ENCODE measurements around the gene COL26A1.

DNA sequence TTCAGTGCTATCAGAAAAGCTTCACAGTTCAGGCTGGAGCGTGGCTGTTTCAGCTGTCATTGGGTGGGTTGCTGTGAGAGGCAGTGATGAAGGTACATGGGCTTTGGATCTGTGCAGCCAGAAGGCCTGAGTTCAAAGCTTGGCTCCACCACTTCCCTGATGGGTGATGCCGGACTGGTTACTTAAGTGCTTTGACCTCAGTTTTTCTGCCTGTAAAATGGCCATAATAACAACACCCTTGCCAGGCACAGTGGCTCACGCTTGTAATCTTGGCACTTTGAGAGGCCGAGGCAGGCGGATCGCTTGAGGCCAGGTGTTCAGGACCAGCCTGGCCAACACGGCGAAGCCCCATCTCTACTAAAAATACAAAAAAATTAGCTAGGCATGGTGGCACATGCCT, 30.6 kb upstream of the COL26A1 start:
- TF ChIP-seq, protein P1, sequence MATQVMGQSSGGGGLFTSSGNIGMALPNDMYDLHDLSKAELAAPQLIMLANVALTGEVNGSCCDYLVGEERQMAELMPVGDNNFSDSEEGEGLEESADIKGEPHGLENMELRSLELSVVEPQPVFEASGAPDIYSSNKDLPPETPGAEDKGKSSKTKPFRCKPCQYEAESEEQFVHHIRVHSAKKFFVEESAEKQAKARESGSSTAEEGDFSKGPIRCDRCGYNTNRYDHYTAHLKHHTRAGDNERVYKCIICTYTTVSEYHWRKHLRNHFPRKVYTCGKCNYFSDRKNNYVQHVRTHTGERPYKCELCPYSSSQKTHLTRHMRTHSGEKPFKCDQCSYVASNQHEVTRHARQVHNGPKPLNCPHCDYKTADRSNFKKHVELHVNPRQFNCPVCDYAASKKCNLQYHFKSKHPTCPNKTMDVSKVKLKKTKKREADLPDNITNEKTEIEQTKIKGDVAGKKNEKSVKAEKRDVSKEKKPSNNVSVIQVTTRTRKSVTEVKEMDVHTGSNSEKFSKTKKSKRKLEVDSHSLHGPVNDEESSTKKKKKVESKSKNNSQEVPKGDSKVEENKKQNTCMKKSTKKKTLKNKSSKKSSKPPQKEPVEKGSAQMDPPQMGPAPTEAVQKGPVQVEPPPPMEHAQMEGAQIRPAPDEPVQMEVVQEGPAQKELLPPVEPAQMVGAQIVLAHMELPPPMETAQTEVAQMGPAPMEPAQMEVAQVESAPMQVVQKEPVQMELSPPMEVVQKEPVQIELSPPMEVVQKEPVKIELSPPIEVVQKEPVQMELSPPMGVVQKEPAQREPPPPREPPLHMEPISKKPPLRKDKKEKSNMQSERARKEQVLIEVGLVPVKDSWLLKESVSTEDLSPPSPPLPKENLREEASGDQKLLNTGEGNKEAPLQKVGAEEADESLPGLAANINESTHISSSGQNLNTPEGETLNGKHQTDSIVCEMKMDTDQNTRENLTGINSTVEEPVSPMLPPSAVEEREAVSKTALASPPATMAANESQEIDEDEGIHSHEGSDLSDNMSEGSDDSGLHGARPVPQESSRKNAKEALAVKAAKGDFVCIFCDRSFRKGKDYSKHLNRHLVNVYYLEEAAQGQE (IDR thresholded peaks at IDR 0.05; ENCODE audit: insufficient read depth in 1 of 2, low read depth in 2 of 2, low read length in 2 of 2), result no peak
- no peak for TF ChIP-seq TAF1 (IDR thresholded peaks at IDR 0.05; ENCODE audit: borderline replicate concordance, insufficient read depth, low read length)
- no peak for TF ChIP-seq POLR2AphosphoS5 (IDR thresholded peaks at IDR 0.05; ENCODE audit: low read depth, low read length)
- TF ChIP-seq FOXP2 (optimal IDR thresholded peaks at IDR 0.05; ENCODE audit: borderline replicate concordance, extremely low read depth, extremely low read length, insufficient read depth), result no peak
- TF ChIP-seq SIN3A (IDR thresholded peaks at IDR 0.05; ENCODE audit: borderline replicate concordance, insufficient read depth, low read length), result no peak

Measured in PFSK-1 (cell line).